Mesendoderm (in vitro differentiated cells): ENCODE data around the gene RASD2.

Source experiments
- DNase-seq: peaks from one replicate; pipeline ENCODE4 v3.0.0; 2013
- H2AK5ac ChIP-seq: 2 replicates; pipeline ENCODE4 v1.6.1; 2013; ENCODE audit warnings: low read length, inconsistent platforms
- H2BK120ac ChIP-seq: 2 replicates; pipeline ENCODE4 v1.6.1; 2013; ENCODE audit warnings: low read depth, mild to moderate bottlenecking, low read length, moderate library complexity, mixed read lengths
- H2BK15ac ChIP-seq: replicated peaks from 2 replicates; pipeline ENCODE4 v1.6.1; 2013; ENCODE audit warnings: low read depth, mild to moderate bottlenecking, moderate library complexity
- H2BK5ac ChIP-seq: 2 replicates; pipeline ENCODE4 v1.6.1; 2013; ENCODE audit warnings: low read length, inconsistent platforms
- H3K18ac ChIP-seq: 2 replicates; pipeline ENCODE4 v1.6.1; 2013; ENCODE audit warnings: mild to moderate bottlenecking, low read length, mixed read lengths
- H3K23ac ChIP-seq: one replicate; pipeline ENCODE4 v1.6.1; 2013; ENCODE audit warnings: low read length
- H3K27ac ChIP-seq: 2 replicates; pipeline ENCODE4 v1.5.1; 2013; ENCODE audit warnings: low read depth, mild to moderate bottlenecking, inconsistent platforms, low read length, moderate library complexity
- H3K27me3 ChIP-seq: 2 replicates; pipeline ENCODE4 v1.6.1; 2013; ENCODE audit warnings: low read length, control low read depth, mild to moderate bottlenecking, inconsistent platforms; ENCODE audit not compliant: insufficient read depth, poor library complexity
- H3K36me3 ChIP-seq: 2 replicates; pipeline ENCODE4 v1.6.1; 2013; ENCODE audit warnings: low read length, inconsistent platforms; ENCODE audit not compliant: control insufficient read depth, insufficient read depth
- H3K4ac ChIP-seq: one replicate; pipeline ENCODE4 v1.6.1; 2013; ENCODE audit warnings: low read depth, mild to moderate bottlenecking, low read length, moderate library complexity
- H3K4me1 ChIP-seq: 2 replicates; pipeline ENCODE4 v1.6.1; 2013; ENCODE audit warnings: low read depth, low read length, inconsistent platforms; ENCODE audit not compliant: control insufficient read depth
- H3K4me2 ChIP-seq: 2 replicates; pipeline ENCODE4 v1.6.1; 2013; ENCODE audit warnings: low read length
- H3K4me3 ChIP-seq: 2 replicates; pipeline ENCODE4 v1.5.1; 2013; ENCODE audit warnings: mild to moderate bottlenecking, low read length
- H3K56ac ChIP-seq: one replicate; pipeline ENCODE4 v1.6.1; 2013; ENCODE audit warnings: low read length
- H3K79me1 ChIP-seq: 2 replicates; pipeline ENCODE4 v1.6.1; 2013; ENCODE audit warnings: low read length, inconsistent platforms
- H3K79me2 ChIP-seq: 2 replicates; pipeline ENCODE4 v1.6.1; 2013; ENCODE audit warnings: mild to moderate bottlenecking, low read length; ENCODE audit not compliant: control insufficient read depth, insufficient read depth
- H3K9ac ChIP-seq: 2 replicates; pipeline ENCODE4 v1.6.1; 2013; ENCODE audit warnings: low read length, inconsistent platforms
- H4K5ac ChIP-seq: one replicate; pipeline ENCODE4 v1.6.1; 2013; ENCODE audit warnings: low read length
- H4K8ac ChIP-seq: one replicate; pipeline ENCODE4 v1.6.1; 2013; ENCODE audit warnings: low read depth, mild to moderate bottlenecking, control low read depth, low read length, moderate library complexity
- WGBS: extraction: QIAGEN DNeasy Blood & Tissue Kit; methylation state at CpG from one replicate; pipeline ENCODE4 v1.1.7; 2013; ENCODE audit warnings: low lambda C conversion rate, missing lambda C conversion rate; ENCODE audit not compliant: insufficient coverage; ENCODE audit errors: extremely low coverage; 5-methylcytosine and 5-hydroxymethylcytosine counted together

RASD2 gene

GRCh38 chr22:35597692-35598395 lies 57.2 kb downstream of the RASD2 start:
- Histone ChIP-seq H3K79me2 (no peaks in the 10 kb centered on the region), H3K27ac (no peak overlapping the region), H2BK120ac (no peak overlapping the region), H4K8ac (no peak overlapping the region), H2BK5ac (no peak overlapping the region), H3K4me1 (no peaks in the 10 kb centered on the region), H2BK15ac (no peak overlapping the region), H3K4me2 (no peak overlapping the region), H3K27me3 (no peaks in the 10 kb centered on the region), H3K4ac (no peak overlapping the region), H3K18ac (no peak overlapping the region), H3K4me3 (no peak overlapping the region), H3K23ac (no peak overlapping the region), H3K79me1 (no peaks in the 10 kb centered on the region), H3K56ac (no peak overlapping the region), H4K5ac (no peak overlapping the region), H2AK5ac (no peak overlapping the region), H3K36me3 (no peaks in the 10 kb centered on the region), H3K9ac (no peak overlapping the region)
- DNase-seq: no peak
- WGBS: no CpG with 5 or more reads among the region's 16 CpGs

GRCh38 chr22:35598396-35598710 lies 57.7 kb downstream of the RASD2 start:
- Histone ChIP-seq H3K23ac (no peak overlapping the region), H3K79me1 (no peaks in the 10 kb centered on the region), H3K4ac (no peak overlapping the region), H3K4me3 (no peak overlapping the region), H3K18ac (no peak overlapping the region), H3K56ac (no peak overlapping the region), H3K4me1 (no peaks in the 10 kb centered on the region), H2AK5ac (no peak overlapping the region), H3K79me2 (no peaks in the 10 kb centered on the region), H4K8ac (no peak overlapping the region), H2BK5ac (no peak overlapping the region), H3K4me2 (no peak overlapping the region), H2BK120ac (no peak overlapping the region), H3K9ac (no peak overlapping the region), H3K36me3 (no peaks in the 10 kb centered on the region), H4K5ac (no peak overlapping the region), H3K27me3 (no peaks in the 10 kb centered on the region), H2BK15ac (no peak overlapping the region), H3K27ac (no peak overlapping the region)
- no CpG with 5 or more reads among the region's 4 CpGs for WGBS
- no peak for DNase-seq

- H3K23ac ChIP-seq: no peak overlapping the region
- H3K4me2 ChIP-seq: no peak overlapping the region
- H2BK15ac ChIP-seq: no peak overlapping the region
- no peak overlapping the region for H3K18ac ChIP-seq
- H3K27me3 ChIP-seq: no peaks in the 10 kb centered on the region
- H2BK120ac ChIP-seq: no peak overlapping the region
- no peaks in the 10 kb centered on the region for H3K4me1 ChIP-seq
- no peak overlapping the region for H4K8ac ChIP-seq
- no peak overlapping the region for H3K9ac ChIP-seq
- no peaks in the 10 kb centered on the region for H3K79me2 ChIP-seq
- no peak overlapping the region for H3K4me3 ChIP-seq
- H4K5ac ChIP-seq: no peak overlapping the region
- H3K36me3 ChIP-seq: no peaks in the 10 kb centered on the region
- H3K56ac ChIP-seq: no peak overlapping the region
- no peak overlapping the region for H2AK5ac ChIP-seq
- no peak overlapping the region for H2BK5ac ChIP-seq
- WGBS: no CpG with 5 or more reads among the region's 4 CpGs
- no peak overlapping the region for H3K4ac ChIP-seq
- DNase-seq: no peak
- H3K79me1 ChIP-seq: no peaks in the 10 kb centered on the region
- no peak overlapping the region for H3K27ac ChIP-seq
Observed at GRCh38 chr22:35599364-35599763, 58.7 kb downstream of the RASD2 start.

GRCh38 chr22:35600476-35600875 lies 59.8 kb downstream of the RASD2 start:
- H3K4me1 ChIP-seq: no peaks in the 10 kb centered on the region
- no CpG with 5 or more reads among the region's 12 CpGs for WGBS

GRCh38 chr22:35601013-35601580 lies 60.5 kb downstream of the RASD2 start:
- H4K5ac ChIP-seq: no peak overlapping the region

More at GRCh38 chr22:35600476-35600875, 59.8 kb downstream of the RASD2 start:
- no peak overlapping the region for H3K23ac ChIP-seq
- H2BK5ac ChIP-seq: no peak overlapping the region
- H3K18ac ChIP-seq: no peak overlapping the region
- no peak overlapping the region for H3K4ac ChIP-seq
- no peak overlapping the region for H4K5ac ChIP-seq
- no peak overlapping the region for H2BK15ac ChIP-seq
- no peaks in the 10 kb centered on the region for H3K79me2 ChIP-seq
- no peak overlapping the region for H2BK120ac ChIP-seq
- no peaks in the 10 kb centered on the region for H3K36me3 ChIP-seq
- H3K9ac ChIP-seq: no peak overlapping the region
- H3K4me2 ChIP-seq: no peak overlapping the region
- no peak overlapping the region for H3K4me3 ChIP-seq
- H3K27me3 ChIP-seq: no peaks in the 10 kb centered on the region
- no peak overlapping the region for H3K27ac ChIP-seq
- H4K8ac ChIP-seq: no peak overlapping the region
- H3K79me1 ChIP-seq: no peaks in the 10 kb centered on the region
- H3K56ac ChIP-seq: no peak overlapping the region
- no peak overlapping the region for H2AK5ac ChIP-seq
- no peak for DNase-seq

More at GRCh38 chr22:35601013-35601580, 60.5 kb downstream of the RASD2 start:
- Histone ChIP-seq H4K8ac (no peak overlapping the region), H3K27ac (no peak overlapping the region), H3K4me3 (no peak overlapping the region), H3K23ac (no peak overlapping the region), H2AK5ac (no peak overlapping the region), H2BK15ac (no peak overlapping the region), H3K4me2 (no peak overlapping the region), H3K36me3 (no peaks in the 10 kb centered on the region), H3K56ac (no peak overlapping the region), H3K9ac (no peak overlapping the region), H3K79me2 (no peaks in the 10 kb centered on the region), H2BK5ac (no peak overlapping the region), H3K18ac (no peak overlapping the region), H3K79me1 (no peaks in the 10 kb centered on the region), H2BK120ac (no peak overlapping the region), H3K27me3 (no peaks in the 10 kb centered on the region), H3K4ac (no peak overlapping the region), H3K4me1 (no peaks in the 10 kb centered on the region)
- WGBS: 100% methylated on average over 1 of the region's 5 CpGs
- DNase-seq: no peak
